HG03039 (cell line): ENCODE data around the gene TMEM218.
A peak's percentile ranks its signal among the peaks of the same experiment; 100 is the strongest.

ENCODE experiments used
- ATAC-seq: cut with Tn5 transposase; IDR thresholded peaks from one replicate; pipeline ENCODE4 v1.9.1; 2021; ENCODE audit warnings: mild to moderate bottlenecking, moderate library complexity; ENCODE audit not compliant: unreplicated experiment

The TMEM218 gene

GRCh38 chr11:125111343-125112207 is at the start of gene TMEM218:
TSS of gene TMEM218 (minus strand) at chr11:125111626. CDS start at chr11:125102241, 9,385 bp downstream.
- peak; percentile 98 for ATAC-seq

DNA sequence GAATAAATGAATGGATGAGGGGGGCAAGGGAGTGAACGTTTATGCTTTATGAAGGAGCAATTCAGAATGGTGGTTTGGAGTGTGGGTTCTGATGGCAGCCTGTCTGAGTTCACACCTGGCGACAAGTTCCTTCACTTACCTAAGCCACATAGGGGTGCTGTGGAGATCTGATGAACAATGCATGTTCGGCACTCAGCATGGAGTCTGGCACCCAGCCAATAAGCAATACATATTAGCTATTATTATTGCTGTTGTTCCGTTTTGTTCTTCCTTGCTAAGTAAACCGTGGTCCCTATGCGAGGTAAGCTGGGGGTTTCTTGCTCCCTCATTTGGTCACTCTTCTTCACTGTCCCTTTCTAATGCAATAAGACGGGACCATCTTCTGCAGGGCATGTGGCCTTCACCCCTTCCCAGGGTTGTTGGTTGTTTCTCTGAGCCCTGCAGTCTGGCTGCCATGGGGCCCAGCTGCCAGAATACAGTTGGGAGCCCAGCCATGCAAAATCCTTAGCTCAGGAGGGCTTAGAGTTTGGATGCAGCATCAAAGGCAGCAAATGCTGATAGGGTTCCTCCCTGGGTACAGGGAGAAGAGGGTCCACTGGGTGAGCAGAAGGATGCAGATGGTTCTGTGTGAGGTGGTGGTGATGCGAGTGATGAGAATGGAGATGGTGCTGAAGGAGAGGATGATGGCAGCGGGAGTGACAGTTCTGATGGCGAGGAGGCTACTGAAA is 46.7 kb upstream of the TMEM218 start:
- no peak for ATAC-seq

DNA sequence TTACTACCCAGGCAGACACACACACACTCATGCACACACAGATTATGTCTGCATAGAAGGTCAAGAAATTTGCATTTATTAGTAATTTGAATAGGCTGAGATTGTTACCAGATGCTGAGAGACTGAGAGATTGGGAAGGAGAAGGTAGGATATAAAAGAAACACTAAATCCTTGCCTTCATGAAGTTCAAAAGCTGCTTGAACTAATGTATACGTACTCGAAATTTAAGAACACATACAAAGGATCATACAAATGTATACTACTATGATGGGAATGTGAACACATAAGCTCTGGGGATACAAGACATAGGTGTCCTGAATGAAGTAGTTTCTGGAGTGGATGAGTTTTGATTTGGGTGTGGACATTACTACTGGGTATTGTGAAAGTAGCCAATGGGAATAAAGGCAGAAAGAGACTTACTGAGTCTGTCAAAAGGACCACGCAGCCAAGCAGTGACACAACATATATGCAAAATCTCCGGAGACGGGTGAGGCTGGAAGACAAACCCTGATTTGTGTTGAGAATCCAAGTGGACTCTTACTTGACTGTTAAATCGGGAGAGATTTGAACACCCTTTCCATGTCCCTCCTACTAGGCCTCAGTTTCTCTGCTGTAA is 45.8 kb upstream of the TMEM218 start:
- ATAC-seq, result no peak

- ATAC-seq, result no peak
Observed at GRCh38 chr11:125156346-125157117, 45.1 kb upstream of the TMEM218 start.

- no peak for ATAC-seq
Observed at GRCh38 chr11:125155767-125156166, 44.3 kb upstream of the TMEM218 start.

DNA sequence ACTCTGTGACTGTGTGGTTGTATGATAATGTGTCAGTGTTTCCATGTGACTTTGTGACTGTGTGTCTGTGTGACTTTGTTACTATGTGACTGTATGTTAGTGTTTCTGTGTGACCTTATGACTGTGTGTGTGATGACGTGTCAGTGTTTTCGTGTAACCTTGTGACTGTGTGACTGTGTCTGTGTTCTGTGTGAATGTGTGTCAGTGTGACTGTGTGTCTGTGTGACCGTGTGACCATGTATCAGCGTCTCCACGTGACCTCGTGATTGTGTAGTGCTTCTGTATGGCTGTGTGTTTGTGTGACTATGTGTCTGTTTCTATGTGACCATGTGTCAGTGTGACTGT is 43.6 kb upstream of the TMEM218 start:
- ATAC-seq, result no peak

DNA sequence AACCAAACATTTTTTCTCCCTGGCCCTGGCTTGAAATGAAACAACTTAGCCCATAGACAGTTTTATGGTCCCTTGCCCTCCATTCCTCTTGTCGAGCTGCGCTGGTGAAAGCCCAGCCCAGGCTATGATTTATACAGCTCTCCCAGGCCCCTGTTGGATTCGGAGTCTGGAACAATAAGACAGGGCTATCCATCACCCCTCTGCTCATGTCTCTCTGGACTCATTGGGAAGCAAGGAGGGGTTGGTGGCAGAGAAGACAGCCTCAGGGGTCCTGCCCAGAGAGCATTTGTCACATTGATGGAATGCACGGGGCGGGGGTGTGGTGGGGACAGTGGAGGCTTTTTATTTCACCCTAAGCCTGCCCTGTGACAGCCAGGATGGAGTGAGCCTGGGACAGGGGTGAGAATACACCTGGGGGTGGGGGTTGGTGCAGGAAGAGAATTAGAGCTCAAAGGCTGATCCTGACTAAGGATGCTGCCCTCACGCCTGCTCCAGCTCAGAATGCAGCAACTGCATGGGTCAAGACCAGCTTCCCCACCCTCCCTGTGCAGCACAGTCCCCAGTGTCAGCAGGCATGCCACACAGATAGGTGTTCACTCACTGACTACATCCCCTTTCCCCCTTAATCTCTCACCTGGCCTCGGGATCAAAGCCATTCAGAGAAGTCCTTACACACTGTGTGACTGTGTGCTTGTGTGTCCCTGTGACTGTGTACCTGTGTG is 43.1 kb upstream of the TMEM218 start:
- no peak for ATAC-seq

DNA sequence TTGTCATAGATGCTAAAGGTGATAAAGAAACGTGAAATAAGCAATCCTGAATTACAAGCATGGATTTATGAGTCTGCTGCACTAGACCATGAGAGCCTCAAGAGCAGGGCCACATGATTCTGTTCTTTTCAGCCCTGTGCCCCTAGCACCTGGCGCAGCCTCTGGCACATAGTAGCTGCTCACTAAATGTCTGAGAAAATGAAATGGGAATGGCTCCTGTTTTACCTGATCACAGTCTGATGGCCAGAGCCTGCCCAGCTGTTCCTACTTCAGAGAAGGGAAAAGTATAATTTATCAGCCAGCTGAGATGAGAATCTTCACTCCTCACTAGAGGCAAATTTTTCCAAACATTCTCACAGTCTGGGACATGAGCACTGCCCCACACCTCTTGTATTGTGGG is 42.4 kb upstream of the TMEM218 start:
- ATAC-seq, result no peak

- no peak for ATAC-seq
Observed at GRCh38 chr11:125148743-125149142, 37.3 kb upstream of the TMEM218 start.

DNA sequence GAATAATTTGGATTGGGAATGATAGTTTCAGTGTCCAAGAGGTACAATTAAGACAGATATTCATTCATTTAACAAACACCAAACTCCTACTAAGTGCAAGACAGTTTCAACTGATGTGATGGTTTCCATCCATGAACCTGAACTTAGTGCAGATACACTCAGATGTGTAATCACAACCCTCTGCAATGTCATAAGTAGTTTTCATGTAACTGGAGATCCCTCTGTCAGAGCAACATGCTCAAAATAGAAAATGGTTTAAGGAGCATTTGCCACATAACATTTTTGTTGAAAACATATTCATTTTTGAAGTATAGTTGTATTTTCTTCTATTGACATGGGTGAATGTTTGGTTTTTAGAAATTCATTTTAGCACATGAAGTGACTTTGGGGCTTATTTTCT is 36.6 kb upstream of the TMEM218 start:
- ATAC-seq, result no peak

DNA sequence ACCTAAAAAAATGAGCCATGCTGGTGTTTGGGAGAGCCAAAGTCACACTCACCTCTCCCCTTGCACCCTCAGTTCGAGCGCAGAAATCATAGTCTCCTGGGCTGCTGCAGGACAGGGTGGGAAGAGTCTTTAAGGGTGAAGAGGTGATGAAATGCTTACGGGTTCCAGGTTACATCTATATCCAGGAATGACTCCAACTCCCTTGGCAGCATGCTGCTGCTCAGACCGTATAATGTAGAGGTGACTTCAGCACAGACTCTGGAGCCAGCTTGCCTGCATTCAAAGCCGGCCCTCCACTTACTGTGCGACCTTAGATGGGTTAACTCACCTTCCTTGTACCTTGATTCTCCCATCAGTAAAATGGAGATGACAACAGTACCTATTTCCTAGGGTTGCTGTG is 35.9 kb upstream of the TMEM218 start:
- no peak for ATAC-seq

GRCh38 chr11:125146232-125146631 is 34.8 kb upstream of the TMEM218 start:
- ATAC-seq, result no peak

GRCh38 chr11:125141686-125142535 is 30.5 kb upstream of the TMEM218 start:
- no peak for ATAC-seq

DNA sequence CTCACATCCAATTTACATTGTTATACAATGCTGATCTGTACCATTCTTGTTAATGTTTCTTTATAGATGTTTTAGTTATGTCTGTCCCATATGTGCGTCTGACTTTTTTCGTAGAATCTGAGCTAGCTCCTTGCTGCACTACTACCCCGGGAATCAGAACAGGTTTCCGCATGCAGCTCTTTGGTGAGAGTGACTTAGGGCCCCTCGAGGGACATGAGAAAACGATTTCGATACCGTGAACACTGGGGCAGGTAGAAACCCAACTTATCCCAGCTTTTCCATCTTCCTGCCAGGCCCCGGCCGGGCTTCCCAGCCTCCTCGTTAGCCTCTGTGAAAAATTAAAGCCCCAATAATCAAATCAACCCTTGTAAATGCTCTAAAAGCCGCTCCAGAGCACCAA is 29.8 kb upstream of the TMEM218 start:
- ATAC-seq, result no peak

DNA sequence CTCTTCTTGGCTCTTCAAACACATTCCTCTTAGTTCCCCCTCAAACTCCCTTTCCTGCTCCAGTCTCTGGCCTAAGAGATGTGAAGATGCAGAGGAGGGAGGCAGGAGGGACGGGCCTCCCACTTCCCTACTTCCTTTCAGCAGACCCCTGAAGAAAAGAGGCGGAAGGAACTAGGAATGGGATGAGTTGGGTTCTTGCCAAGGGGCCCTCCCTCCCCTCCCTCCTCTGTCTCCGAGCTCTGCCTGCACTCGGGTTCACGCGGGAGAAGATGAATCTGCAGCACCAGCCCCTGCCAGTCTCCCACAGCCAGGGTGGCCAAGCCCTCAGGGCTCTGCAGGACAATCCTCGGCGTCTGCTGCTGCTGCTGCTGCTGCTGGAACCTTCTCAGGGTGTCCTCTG is 28.8 kb upstream of the TMEM218 start:
- no peak for ATAC-seq

DNA sequence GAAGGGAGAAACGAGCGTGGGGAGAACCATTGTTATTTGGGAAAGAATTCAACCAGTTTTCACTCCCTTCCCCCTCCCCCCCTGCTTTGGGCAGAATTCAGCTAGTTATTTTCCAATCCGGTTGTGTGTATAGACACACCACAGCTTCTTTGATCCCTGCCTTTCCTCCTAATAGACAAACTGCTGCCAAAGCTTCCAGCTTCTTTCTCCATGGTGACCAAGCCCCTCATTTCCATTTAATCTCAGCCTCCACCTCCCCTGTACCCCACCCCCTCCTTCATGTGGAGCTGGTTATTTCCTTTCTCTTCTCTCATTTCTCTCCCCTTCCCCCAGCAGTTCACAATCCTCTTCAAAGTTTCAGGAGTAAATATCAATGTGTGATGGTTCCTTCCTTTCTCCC is 28.4 kb upstream of the TMEM218 start:
- no peak for ATAC-seq

DNA sequence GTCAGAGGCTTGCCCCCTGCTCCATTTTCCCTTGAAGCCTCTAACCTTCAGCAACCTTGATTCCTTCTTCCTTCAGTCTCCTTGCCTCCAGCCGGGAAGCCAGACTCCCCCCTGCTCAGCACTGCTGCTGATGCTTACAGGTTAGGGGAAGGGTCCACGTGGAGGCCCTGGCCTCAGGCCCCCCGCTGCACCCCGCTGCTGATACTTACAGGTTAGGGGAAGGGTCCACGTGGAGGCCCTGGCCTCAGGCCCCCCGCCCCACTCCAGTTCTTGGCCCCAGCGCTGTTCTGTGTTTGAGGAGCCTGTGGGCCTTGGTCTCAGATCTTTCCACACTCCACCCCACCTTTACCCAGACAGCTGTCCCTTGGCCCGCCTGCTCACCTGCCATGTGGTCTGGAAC is 27.5 kb upstream of the TMEM218 start:
- no peak for ATAC-seq

DNA sequence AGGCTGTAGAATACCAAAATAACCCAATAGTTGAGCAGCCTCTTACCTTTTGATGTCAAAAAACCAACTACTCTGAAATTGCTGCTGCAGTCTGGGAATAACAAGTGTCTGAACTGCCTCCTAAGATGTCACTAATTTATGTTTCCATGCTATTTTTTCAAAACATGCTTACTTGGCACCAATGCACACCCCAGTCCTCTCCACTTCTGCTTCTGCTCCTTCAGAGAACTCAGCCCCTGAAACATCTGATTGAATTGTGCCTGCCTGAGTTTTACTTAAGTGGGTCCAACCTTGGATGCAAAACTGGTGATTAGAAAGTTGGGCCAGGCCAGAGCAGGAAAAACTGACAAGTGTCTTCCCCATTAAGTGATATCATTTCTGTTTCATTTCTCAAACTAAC is 24.6 kb upstream of the TMEM218 start:
- ATAC-seq, result no peak

DNA sequence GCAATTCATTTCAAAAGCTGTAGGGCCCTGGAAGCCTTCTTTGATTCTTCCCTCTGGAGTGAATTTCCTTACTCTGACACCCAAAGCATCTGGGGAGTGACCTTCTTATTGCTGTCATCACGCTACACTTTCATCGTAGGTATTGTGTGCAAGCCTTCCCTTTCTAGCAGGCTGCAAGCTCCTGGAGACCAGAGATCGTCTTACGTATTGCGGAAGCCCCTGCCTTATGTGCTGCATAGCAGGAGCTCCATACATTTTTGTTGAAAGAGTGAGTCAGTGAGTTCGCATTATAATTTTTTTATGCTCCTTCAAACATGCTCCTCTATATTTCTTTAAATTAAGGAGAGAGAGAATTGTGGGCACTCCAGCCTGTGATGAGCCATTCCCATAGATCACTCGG is 21.2 kb upstream of the TMEM218 start:
- ATAC-seq, result no peak

- no peak for ATAC-seq
Observed at GRCh38 chr11:125132071-125132470, 20.6 kb upstream of the TMEM218 start.
